Stomach (tissue), 9 donors: ENCODE data around the gene TEKT2. TPM values are rescaled to one million over a fixed set of nuclear protein-coding genes. Genes with fewer than 3 reads are reported as not detected.

Experiments
- DNase-seq, 2 donors: peaks; one replicate each; pipeline versions ENCODE4 v3.0.0 to v3.0.0-alpha.2; 2013 to 2019
- H3K27ac ChIP-seq, 5 donors: fragments of 200-600 bp in 4 of 5; sonication (generic) in 4 of 5; one replicate each; pipeline ENCODE4 v1.5.1; 2013 to 2019; ENCODE audit warnings: mild to moderate bottlenecking in 1 of 5, moderate library complexity in 1 of 5
- H3K27me3 ChIP-seq, 3 donors: fragments of 200-600 bp; sonication (generic); one replicate each; pipeline ENCODE4 v1.5.1; 2017 to 2019; ENCODE audit warnings: mixed run types in 1 of 3
- H3K36me3 ChIP-seq, 4 donors: fragments of 200-600 bp; sonication (generic); 1 replicate in 3 of 4; 2 replicates in 1 of 4; pipeline ENCODE4 v1.5.1; 2016 to 2019
- H3K4me1 ChIP-seq, 4 donors: fragments of 200-600 bp; sonication (generic); one replicate each; pipeline ENCODE4 v1.5.1; 2016 to 2019
- H3K4me3 ChIP-seq, 4 donors: fragments of 200-600 bp; sonication (generic) in 3 of 4; one replicate each; pipeline ENCODE4 v1.5.1; 2016 to 2019; ENCODE audit warnings: mild to moderate bottlenecking in 1 of 4
- H3K9me3 ChIP-seq, 4 donors: fragments of 200-600 bp; sonication (generic); one replicate each; pipeline ENCODE4 v1.5.1; 2016 to 2019
- EP300 ChIP-seq: sonication (generic); formaldehyde crosslinking; IDR thresholded peaks from one replicate; pipeline ENCODE4 v1.6.1; 2017; ENCODE audit warnings: antibody characterized with exemption
- POLR2A ChIP-seq, 4 donors: fragments of 450-650 bp; IDR thresholded peaks; one replicate each; pipeline ENCODE4 v1.6.1; 2016; ENCODE audit warnings: antibody characterized with exemption in 4 of 4, control low read depth in 2 of 4, mild to moderate bottlenecking in 1 of 4, moderate library complexity in 1 of 4
- POLR2AphosphoS5 ChIP-seq, 3 donors: sonication (generic); formaldehyde crosslinking; IDR thresholded peaks; one replicate each; pipeline ENCODE4 v1.6.1; 2016; ENCODE audit warnings: antibody characterized with exemption in 3 of 3
- WGBS, 5 donors: extraction: QIAGEN DNeasy Blood & Tissue Kit in 3 of 5; methylation state at CpG; one replicate each; pipeline versions ENCODE4 v1.1.5 to v1.1.7; 2013 to 2018; 5-methylcytosine and 5-hydroxymethylcytosine counted together
- intact Hi-C: fragments of 100-400 bp; cut with DNase I; formaldehyde crosslinking; loops from one replicate; pipeline ENCODE4 v1.15.1; 2023; ENCODE audit warnings: low total_unique reads
- polyA plus RNA-seq, 3 donors: library from polyadenylated mRNA; stranded (reverse); fragments of 200-250 nt; gene quantifications; one replicate each; pipeline ENCODE4 v1.2.3, GENCODE V29; 2013
- total RNA-seq, 5 donors: library from RNA; depleted of rRNA; stranded (reverse); fragments of >200 nt; gene quantifications; one replicate each; pipeline versions ENCODE4 v1.1.0 to v1.2.3, GENCODE V29; 2014 to 2016
- TF ChIP-seq, protein P1 (sequence below), 7 experiments: fragments of 450-650 bp in 4 of 7; fragments of 200-600 bp in 3 of 7; sonication (generic) in 3 of 7; IDR thresholded peaks; one replicate each; pipeline ENCODE4 v1.5.1; 2016 to 2019; ENCODE audit warnings: antibody characterized with exemption in 7 of 7, control low read depth in 2 of 7, mild to moderate bottlenecking in 1 of 7
- donor health status: healthy with polysubstance abuse.
- donor health status: Bipolar disorder and iron deficiency.
- donor health status: healthy.

The TEKT2 gene
- total and polyA plus RNA-seq, 8 donors = 0.25 to 0.76 (median 0.60) TPM; not detected in 5

DNA sequence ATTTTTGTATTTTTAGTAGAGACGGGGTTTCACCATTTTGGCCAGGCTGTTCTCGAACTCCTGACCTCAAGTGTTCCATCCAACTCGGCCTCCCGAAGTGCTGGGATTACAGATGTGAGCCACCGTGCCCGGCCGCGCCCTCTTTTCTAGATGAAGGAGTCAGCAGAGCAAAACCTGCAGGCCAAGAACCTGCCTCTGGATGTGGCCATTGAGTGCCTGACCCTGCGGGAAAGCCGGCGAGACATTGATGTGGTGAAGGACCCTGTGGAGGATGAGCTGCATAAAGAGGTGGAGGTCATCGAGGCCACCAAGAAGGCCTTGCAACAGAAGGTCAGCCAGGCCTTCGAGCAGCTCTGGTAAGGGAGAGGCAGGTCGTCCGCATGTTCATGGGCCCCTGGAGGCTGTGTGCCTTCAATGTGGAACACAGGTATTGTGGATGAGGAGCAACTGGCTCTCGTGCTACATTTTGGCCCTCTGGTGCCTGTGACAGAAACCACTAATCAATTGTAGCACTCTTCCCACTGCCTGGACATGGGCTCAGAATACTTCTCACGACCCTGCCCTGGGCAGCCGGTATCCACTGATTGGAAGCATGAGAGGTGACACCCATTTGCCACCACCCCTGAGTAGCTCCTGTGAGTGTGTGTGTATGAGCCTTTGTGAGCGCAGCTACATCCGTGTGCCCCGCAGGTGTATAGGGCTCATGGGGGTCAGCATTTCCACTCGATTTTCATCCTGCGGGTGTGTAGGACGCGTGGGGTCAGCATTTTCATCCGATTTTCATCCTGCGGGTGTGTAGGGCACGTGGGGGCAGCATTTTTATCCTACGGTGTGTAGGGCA is 2.0 kb downstream of the TEKT2 start:
- WGBS, 5 donors = 88 to 92% (median 90%) methylated on average over 28 to 29 of the region's 29 CpGs
- Histone ChIP-seq H3K9me3 (no peaks in the 10 kb centered on the region), H3K27me3 (peaks cover 0 to 33% (median 6%) of the 10 kb centered on the region in 3 donors), H3K4me3 (no peak overlapping the region), H3K36me3 (peaks cover 0 to 3% (median 2%) of the 10 kb centered on the region in 4 donors), H3K4me1 (peaks cover 27 to 44% (median 37%) of the 10 kb centered on the region in 4 donors), H3K27ac (no peak overlapping the region)
- DNase-seq = peak in 1 of 2 donors; percentile 18
- TF ChIP-seq, protein P1, sequence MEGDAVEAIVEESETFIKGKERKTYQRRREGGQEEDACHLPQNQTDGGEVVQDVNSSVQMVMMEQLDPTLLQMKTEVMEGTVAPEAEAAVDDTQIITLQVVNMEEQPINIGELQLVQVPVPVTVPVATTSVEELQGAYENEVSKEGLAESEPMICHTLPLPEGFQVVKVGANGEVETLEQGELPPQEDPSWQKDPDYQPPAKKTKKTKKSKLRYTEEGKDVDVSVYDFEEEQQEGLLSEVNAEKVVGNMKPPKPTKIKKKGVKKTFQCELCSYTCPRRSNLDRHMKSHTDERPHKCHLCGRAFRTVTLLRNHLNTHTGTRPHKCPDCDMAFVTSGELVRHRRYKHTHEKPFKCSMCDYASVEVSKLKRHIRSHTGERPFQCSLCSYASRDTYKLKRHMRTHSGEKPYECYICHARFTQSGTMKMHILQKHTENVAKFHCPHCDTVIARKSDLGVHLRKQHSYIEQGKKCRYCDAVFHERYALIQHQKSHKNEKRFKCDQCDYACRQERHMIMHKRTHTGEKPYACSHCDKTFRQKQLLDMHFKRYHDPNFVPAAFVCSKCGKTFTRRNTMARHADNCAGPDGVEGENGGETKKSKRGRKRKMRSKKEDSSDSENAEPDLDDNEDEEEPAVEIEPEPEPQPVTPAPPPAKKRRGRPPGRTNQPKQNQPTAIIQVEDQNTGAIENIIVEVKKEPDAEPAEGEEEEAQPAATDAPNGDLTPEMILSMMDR (IDR thresholded peaks at IDR 0.05) = no peak
- TF ChIP-seq EP300 (no peak), POLR2A (IDR thresholded peaks at IDR 0.05) (no peak), POLR2AphosphoS5 (IDR thresholded peaks at IDR 0.05) (no peak)
- intact Hi-C loops = no loop called here

DNA sequence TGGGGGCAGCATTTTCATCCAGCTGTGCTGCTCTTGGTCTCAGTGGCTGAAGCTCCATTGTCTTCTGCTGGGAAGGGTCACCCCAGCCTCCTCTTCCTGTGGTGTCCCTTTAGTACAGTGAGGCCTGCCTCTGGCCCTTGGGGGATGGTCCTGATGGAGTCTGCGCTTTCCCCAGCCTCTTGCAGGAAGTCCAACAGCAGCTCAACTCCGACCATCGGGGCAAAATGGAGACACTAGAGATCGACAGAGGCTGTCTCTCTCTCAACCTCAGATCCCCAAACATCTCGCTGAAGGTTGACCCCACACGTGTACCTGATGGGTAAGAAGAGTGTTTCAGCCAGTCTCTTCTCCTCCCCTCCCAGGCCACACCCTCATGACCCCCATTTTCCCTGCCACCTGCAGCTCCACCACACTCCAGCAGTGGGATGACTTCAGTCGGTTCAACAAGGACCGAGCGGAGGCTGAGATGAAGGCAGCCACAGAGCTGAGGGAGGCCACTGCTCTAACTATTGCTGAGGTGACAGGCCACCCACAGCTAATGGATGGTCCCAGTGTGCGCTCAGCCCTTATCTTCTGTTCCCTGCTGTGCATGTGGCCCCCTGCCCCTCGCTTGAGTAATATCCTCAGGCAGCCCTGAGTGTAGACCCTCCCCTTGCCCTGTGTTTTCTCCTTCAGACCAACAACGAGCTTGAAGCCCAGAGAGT is 2.8 kb downstream of the TEKT2 start:
- WGBS, 5 donors = 78 to 86% (median 83%) methylated on average over 9 to 12 of the region's 12 CpGs
- H3K4me1 ChIP-seq = peaks cover 27 to 52% (median 44%) of the 10 kb centered on the region in 4 donors
- peaks cover 0 to 33% (median 6%) of the 10 kb centered on the region in 3 donors for H3K27me3 ChIP-seq
- H3K4me3 ChIP-seq = no peak overlapping the region
- H3K36me3 ChIP-seq = peaks cover 3 to 11% (median 10%) of the 10 kb centered on the region in 4 donors
- no peaks in the 10 kb centered on the region for H3K9me3 ChIP-seq
- peak; percentile 6 to 13 for DNase-seq
- intact Hi-C loops = no loop called here
- no peak overlapping the region for H3K27ac ChIP-seq
- TF ChIP-seq, protein P1 (IDR thresholded peaks at IDR 0.05) = no peak
- no peak for TF ChIP-seq EP300

DNA sequence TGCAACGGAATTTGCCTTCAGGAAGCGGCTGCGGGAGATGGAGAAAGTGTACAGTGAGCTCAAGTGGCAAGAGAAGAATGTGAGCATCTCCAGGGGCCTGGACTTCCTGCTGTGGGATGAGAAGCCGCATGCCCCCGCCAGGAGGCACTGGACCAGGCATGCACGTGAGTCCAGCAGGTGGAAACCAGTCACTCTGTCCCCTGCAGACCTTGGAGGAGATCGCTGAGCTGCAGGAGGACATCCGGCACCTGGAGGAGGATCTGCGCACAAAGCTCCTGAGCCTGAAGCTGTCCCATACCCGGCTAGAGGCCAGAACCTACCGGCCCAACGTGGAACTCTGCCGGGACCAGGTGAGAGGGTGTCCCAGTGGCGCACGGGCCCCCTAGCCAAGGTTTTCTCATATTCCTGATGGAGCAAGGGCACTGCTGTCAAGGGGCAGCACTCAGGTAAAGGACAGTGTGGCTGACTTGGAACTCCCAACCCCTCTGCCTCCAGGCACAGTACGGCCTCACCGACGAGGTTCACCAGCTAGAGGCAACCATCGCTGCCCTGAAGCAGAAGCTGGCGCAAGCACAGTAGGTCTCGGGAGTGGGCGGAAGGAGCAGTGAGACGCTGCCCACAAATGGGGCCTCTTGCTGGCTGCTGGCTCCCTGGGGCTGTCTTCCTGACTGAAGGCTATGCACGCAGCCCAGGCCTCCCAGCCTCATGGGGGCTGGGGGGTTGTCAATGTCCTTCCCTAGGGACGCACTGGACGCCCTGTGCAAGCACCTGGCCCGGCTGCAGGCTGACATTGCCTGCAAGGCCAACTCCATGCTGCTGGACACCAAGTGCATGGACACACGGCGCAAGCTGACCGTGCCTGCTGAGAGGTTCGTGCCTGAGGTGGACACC is 3.6 kb downstream of the TEKT2 start:
- Histone ChIP-seq H3K9me3 (no peaks in the 10 kb centered on the region), H3K4me3 (no peak overlapping the region), H3K4me1 (peaks cover 27 to 53% (median 44%) of the 10 kb centered on the region in 4 donors), H3K27ac (no peak overlapping the region), H3K27me3 (peaks cover 0 to 33% (median 6%) of the 10 kb centered on the region in 3 donors), H3K36me3 (peaks cover 8 to 19% (median 18%) of the 10 kb centered on the region in 4 donors)
- TF ChIP-seq EP300 (no peak), POLR2A (IDR thresholded peaks at IDR 0.05) (no peak), POLR2AphosphoS5 (IDR thresholded peaks at IDR 0.05) (no peak)
- TF ChIP-seq, protein P1 (IDR thresholded peaks at IDR 0.05) = no peak
- peak; percentile 21 to 22 for DNase-seq
- intact Hi-C loops = no loop called here
- WGBS, 5 donors = 87 to 92% (median 90%) methylated on average over 11 to 31 of the region's 31 CpGs

DNA sequence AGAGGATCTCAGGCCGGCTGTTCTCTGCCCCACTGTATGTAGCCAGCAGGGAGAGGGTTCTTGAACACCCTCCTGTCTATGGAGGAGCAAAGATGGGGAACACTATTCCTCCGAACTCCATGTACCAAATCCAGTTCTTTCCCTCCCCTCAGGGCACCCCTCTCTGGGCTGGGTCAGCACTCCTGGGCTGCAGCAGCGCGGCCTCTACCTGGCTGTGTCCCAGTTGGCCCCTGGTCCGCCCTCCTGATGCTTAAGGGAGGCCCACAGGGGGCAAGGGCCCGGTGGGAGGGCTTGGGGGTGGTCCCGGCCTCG is 4.3 kb downstream of the TEKT2 start:
- Histone ChIP-seq H3K4me1 (peaks cover 27 to 58% (median 44%) of the 10 kb centered on the region in 4 donors), H3K9me3 (no peaks in the 10 kb centered on the region), H3K36me3 (peaks cover 15 to 27% (median 26%) of the 10 kb centered on the region in 4 donors), H3K27me3 (peaks cover 0 to 30% (median 6%) of the 10 kb centered on the region in 3 donors), H3K27ac (peak overlapping the region in 4 of 5 donors; percentile 86 to 93 (median 91)), H3K4me3 (peak overlapping the region; percentile 63 to 100 (median 88))
- DNase-seq = no peak
- intact Hi-C loops = no loop called here
- WGBS, 5 donors = 20 to 36% (median 33%) methylated on average over 5 to 8 of the region's 8 CpGs
- no peak for TF ChIP-seq POLR2AphosphoS5 (IDR thresholded peaks at IDR 0.05)
- no peak for TF ChIP-seq POLR2A (IDR thresholded peaks at IDR 0.05)
- TF ChIP-seq EP300 = no peak
- TF ChIP-seq, protein P1 (IDR thresholded peaks at IDR 0.05) = no peak
